ENCODE results near the gene TBC1D22A.

DNA sequence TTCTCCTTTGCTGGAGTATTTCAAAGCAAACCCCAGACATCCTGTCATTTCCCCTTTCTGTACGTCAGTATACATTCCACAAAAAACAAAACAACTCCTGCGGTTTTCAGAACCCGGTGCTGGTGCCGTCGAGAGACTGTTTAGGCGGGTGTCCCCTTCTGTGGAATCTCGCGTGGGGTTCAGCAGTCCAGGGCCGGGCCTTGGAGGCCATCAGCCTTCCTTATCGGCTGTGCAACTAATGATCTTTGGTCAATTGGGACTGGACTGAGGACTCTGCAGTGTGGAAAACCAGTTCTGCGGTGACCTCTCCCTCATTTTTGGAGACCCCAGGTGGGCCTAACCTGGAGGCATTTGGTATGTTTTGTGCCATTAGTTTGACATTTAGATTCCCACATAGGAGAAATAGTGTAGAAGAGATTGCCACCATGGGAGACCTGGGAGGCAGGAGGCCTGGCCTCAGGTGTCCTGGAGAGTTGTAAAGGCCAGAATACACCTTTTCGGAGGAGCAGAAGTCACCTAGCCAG, 84.4 kb downstream of the TBC1D22A start:
- TF ChIP-seq, protein P1, sequence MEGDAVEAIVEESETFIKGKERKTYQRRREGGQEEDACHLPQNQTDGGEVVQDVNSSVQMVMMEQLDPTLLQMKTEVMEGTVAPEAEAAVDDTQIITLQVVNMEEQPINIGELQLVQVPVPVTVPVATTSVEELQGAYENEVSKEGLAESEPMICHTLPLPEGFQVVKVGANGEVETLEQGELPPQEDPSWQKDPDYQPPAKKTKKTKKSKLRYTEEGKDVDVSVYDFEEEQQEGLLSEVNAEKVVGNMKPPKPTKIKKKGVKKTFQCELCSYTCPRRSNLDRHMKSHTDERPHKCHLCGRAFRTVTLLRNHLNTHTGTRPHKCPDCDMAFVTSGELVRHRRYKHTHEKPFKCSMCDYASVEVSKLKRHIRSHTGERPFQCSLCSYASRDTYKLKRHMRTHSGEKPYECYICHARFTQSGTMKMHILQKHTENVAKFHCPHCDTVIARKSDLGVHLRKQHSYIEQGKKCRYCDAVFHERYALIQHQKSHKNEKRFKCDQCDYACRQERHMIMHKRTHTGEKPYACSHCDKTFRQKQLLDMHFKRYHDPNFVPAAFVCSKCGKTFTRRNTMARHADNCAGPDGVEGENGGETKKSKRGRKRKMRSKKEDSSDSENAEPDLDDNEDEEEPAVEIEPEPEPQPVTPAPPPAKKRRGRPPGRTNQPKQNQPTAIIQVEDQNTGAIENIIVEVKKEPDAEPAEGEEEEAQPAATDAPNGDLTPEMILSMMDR (IDR thresholded peaks at IDR 0.05; ENCODE audit: poor library complexity, severe bottlenecking), result no peak
- TF ChIP-seq EZH2 (IDR thresholded peaks at IDR 0.05; ENCODE audit: borderline replicate concordance, insufficient read depth, low read length, poor library complexity, severe bottlenecking), result no peak
- TF ChIP-seq EP300 (conservative IDR thresholded peaks at IDR 0.05; ENCODE audit: poor library complexity, severe bottlenecking), result no peak
- no peak for TF ChIP-seq TAF1 (IDR thresholded peaks at IDR 0.05; ENCODE audit: low read depth)
- no peak for TF ChIP-seq POLR2AphosphoS5 (IDR thresholded peaks at IDR 0.05)
- TF ChIP-seq, protein P2, sequence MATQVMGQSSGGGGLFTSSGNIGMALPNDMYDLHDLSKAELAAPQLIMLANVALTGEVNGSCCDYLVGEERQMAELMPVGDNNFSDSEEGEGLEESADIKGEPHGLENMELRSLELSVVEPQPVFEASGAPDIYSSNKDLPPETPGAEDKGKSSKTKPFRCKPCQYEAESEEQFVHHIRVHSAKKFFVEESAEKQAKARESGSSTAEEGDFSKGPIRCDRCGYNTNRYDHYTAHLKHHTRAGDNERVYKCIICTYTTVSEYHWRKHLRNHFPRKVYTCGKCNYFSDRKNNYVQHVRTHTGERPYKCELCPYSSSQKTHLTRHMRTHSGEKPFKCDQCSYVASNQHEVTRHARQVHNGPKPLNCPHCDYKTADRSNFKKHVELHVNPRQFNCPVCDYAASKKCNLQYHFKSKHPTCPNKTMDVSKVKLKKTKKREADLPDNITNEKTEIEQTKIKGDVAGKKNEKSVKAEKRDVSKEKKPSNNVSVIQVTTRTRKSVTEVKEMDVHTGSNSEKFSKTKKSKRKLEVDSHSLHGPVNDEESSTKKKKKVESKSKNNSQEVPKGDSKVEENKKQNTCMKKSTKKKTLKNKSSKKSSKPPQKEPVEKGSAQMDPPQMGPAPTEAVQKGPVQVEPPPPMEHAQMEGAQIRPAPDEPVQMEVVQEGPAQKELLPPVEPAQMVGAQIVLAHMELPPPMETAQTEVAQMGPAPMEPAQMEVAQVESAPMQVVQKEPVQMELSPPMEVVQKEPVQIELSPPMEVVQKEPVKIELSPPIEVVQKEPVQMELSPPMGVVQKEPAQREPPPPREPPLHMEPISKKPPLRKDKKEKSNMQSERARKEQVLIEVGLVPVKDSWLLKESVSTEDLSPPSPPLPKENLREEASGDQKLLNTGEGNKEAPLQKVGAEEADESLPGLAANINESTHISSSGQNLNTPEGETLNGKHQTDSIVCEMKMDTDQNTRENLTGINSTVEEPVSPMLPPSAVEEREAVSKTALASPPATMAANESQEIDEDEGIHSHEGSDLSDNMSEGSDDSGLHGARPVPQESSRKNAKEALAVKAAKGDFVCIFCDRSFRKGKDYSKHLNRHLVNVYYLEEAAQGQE (IDR thresholded peaks at IDR 0.05; ENCODE audit: borderline replicate concordance), result no peak
- TF ChIP-seq RAD21 (conservative IDR thresholded peaks at IDR 0.05), result no peak
- no peak for TF ChIP-seq MXI1 (conservative IDR thresholded peaks at IDR 0.05; ENCODE audit: poor library complexity, severe bottlenecking)
